Activated B cell treated with CpG ODN at 0.5 μM for 24 hours (primary cell): Measurements from ENCODE around the gene TCEAL8. TPM values are rescaled to one million over a fixed set of nuclear protein-coding genes. Genes with fewer than 3 reads are reported as not detected.

Experiments
- ATAC-seq: fragments of 200-7000 bp; cut with Tn5 transposase; one replicate; pipeline ENCODE4 v1.10.0; 2021; ENCODE audit warnings: low read depth, mild to moderate bottlenecking, moderate library complexity
- CTCF ChIA-PET: fragments of 350-600 bp; sonication (Branson Sonifier 250); formaldehyde crosslinking; loops from one replicate; lab custom pipeline; 2021; ENCODE audit warnings: antibody characterized with exemption; lab: Charles Lee
- POLR2A ChIA-PET: fragments of 350-600 bp; sonication (Branson Sonifier 250); formaldehyde crosslinking; loops from one replicate; lab custom pipeline; 2021; ENCODE audit warnings: antibody characterized with exemption; lab: Charles Lee
- DNase-seq: peaks from one replicate; pipeline ENCODE4 v3.0.0; 2022
- H3K27ac Mint-ChIP-seq: one replicate; pipeline ENCODE4 v1.8.0; 2020; ENCODE audit warnings: mixed read lengths
- H3K27me3 Mint-ChIP-seq: one replicate; pipeline ENCODE4 v1.8.0; 2021; ENCODE audit warnings: mixed read lengths
- H3K36me3 Mint-ChIP-seq: one replicate; pipeline ENCODE4 v1.8.0; 2021; ENCODE audit warnings: low read depth, mixed read lengths
- H3K4me1 Mint-ChIP-seq: one replicate; pipeline ENCODE4 v1.8.0; 2021; ENCODE audit warnings: mixed read lengths
- H3K4me3 Mint-ChIP-seq: one replicate; pipeline ENCODE4 v1.8.0; 2020; ENCODE audit warnings: mild to moderate bottlenecking, mixed read lengths
- H3K9me3 Mint-ChIP-seq: one replicate; pipeline ENCODE4 v1.8.0; 2020; ENCODE audit warnings: mixed read lengths
- intact Hi-C: fragments of 100-400 bp; cut with micrococcal nuclease; formaldehyde crosslinking; loops from one replicate; pipeline ENCODE4 v1.15.1; 2024
- total RNA-seq: library from RNA; stranded (reverse); gene quantifications from 2 replicates; pipeline ENCODE4 v1.2.3, GENCODE V29; 2022
- TF ChIP-seq, protein P1 (sequence below): fragments of 200-600 bp; IDR thresholded peaks from one replicate; pipeline ENCODE4 v1.8.0; 2022; ENCODE audit warnings: antibody characterized with exemption, mild to moderate bottlenecking

TCEAL8 gene
- total RNA-seq, 1 donor from 2014 or later: 14.6 TPM

DNA sequence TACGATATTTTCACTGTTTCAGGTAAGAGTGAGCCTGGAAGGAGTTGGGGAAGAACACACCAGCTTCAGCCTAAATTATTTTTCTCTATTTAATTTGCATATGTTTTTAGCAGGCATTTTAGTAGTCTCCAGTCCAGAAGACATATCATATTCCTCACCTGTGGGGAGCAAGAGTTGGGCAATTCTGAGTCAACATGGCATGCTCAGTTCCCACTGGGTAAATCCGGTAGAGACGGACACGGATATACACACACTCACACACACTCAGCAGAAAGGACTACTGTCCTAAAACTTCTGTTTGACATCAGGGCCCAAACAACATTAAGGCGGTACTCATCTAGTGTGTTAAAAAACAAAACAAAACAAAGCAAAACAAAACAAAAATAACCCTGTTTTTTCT is 44.9 kb downstream of the TCEAL8 start:
- Mint-ChIP-seq H3K27ac (no peak overlapping the region), H3K27me3 (no peaks in the 10 kb centered on the region), H3K36me3 (no peaks in the 10 kb centered on the region), H3K4me1 (peaks cover 6% of the 10 kb centered on the region), H3K9me3 (no peaks in the 10 kb centered on the region), H3K4me3 (no peak overlapping the region)
- TF ChIP-seq, protein P1, sequence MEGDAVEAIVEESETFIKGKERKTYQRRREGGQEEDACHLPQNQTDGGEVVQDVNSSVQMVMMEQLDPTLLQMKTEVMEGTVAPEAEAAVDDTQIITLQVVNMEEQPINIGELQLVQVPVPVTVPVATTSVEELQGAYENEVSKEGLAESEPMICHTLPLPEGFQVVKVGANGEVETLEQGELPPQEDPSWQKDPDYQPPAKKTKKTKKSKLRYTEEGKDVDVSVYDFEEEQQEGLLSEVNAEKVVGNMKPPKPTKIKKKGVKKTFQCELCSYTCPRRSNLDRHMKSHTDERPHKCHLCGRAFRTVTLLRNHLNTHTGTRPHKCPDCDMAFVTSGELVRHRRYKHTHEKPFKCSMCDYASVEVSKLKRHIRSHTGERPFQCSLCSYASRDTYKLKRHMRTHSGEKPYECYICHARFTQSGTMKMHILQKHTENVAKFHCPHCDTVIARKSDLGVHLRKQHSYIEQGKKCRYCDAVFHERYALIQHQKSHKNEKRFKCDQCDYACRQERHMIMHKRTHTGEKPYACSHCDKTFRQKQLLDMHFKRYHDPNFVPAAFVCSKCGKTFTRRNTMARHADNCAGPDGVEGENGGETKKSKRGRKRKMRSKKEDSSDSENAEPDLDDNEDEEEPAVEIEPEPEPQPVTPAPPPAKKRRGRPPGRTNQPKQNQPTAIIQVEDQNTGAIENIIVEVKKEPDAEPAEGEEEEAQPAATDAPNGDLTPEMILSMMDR: no peak
- ATAC-seq: no peak
- intact Hi-C loops: loop anchor here (5.0 to 10.0 kb wide), 2 partner anchors 707 to 955 kb away; partner anchors contain the start of gene FAM199X
- POLR2A ChIA-PET: no interaction called here
- no peak for DNase-seq
- CTCF ChIA-PET: interaction anchor here (2.3 kb wide), 1 partner anchor 254 kb away, joined by 19 read pairs; no protein-coding TSS in a partner anchor

Other genes with a start within 250 kb of the TCEAL8 start
- gene BEX1, start 191.0 kb downstream of the TCEAL8 start, total RNA-seq: 0.84 TPM in 1 of 2 replicates, not detected in the other
- not detected in 2 replicates for gene NXF3, start 162.0 kb downstream of the TCEAL8 start, total RNA-seq
- gene BEX4, start 40.0 kb downstream of the TCEAL8 start, total RNA-seq: 12.1 and 12.9 TPM in 2 replicates
- gene TCEAL5, start 21.6 kb upstream of the TCEAL8 start, total RNA-seq: not detected in 2 replicates
- 12.3 and 13.1 TPM in 2 replicates for gene BEX2, start 55.8 kb upstream of the TCEAL8 start, total RNA-seq
- not detected in 2 replicates for gene TCEAL7, start 75.1 kb upstream of the TCEAL8 start, total RNA-seq
- gene TCEAL9, start 101.4 kb upstream of the TCEAL8 start, total RNA-seq: 0.35 and 0.88 TPM in 2 replicates
- 0.42 and 0.93 TPM in 2 replicates for gene BEX3, start 121.4 kb upstream of the TCEAL8 start, total RNA-seq